KBM-7 (cell line): ENCODE measurements around the gene SORCS3.

ENCODE experiments used
- DNase-seq: peaks from one replicate; pipeline ENCODE4 v3.0.0-alpha.2; 2015
- in situ Hi-C: fragments of 300-500 bp; cut with MboI; formaldehyde crosslinking; loops from 2 replicates; pipeline ENCODE4 v1.14.3; 2020; ENCODE audit warnings: low sequenced_read_pairs, low pct_unique_long_range_greater_than_20kb, mixed read lengths

Gene SORCS3

GRCh38 chr10:105258036-105258673, 617.1 kb downstream of the SORCS3 start:
- in situ Hi-C loops = no loop called here
- no peak for DNase-seq

GRCh38 chr10:105258674-105259065, 617.6 kb downstream of the SORCS3 start:
- in situ Hi-C loops = no loop called here
- DNase-seq = no peak

- in situ Hi-C loops = no loop called here
- DNase-seq = no peak
These were observed 618.1 kb downstream of the SORCS3 start for GRCh38 chr10:105259201-105259600.

GRCh38 chr10:105262666-105263065, 621.6 kb downstream of the SORCS3 start:
- no peak for DNase-seq
- in situ Hi-C loops = no loop called here

- DNase-seq = no peak
- in situ Hi-C loops = no loop called here
These were observed 626.0 kb downstream of the SORCS3 start for GRCh38 chr10:105266966-105267539.

- in situ Hi-C loops = no loop called here
- DNase-seq = no peak
These were observed 627.9 kb downstream of the SORCS3 start for GRCh38 chr10:105268961-105269360.

GRCh38 chr10:105269689-105270088, 628.6 kb downstream of the SORCS3 start:
- in situ Hi-C loops = no loop called here
- DNase-seq = no peak

GRCh38 chr10:105274556-105275070, 633.5 kb downstream of the SORCS3 start:
- no peak for DNase-seq
- in situ Hi-C loops = no loop called here

GRCh38 chr10:105278439-105278838, 637.3 kb downstream of the SORCS3 start:
- no peak for DNase-seq

GRCh38 chr10:105279101-105279500, 638.0 kb downstream of the SORCS3 start:
- DNase-seq = no peak
- in situ Hi-C loops = no loop called here

More at GRCh38 chr10:105278439-105278838, 637.3 kb downstream of the SORCS3 start:
- in situ Hi-C loops = no loop called here

- in situ Hi-C loops = no loop called here
- DNase-seq = no peak
These were observed 639.8 kb downstream of the SORCS3 start for GRCh38 chr10:105280895-105281294.

- no peak for DNase-seq
- in situ Hi-C loops = no loop called here
These were observed 643.6 kb downstream of the SORCS3 start for GRCh38 chr10:105284476-105285215.

- DNase-seq = no peak
- in situ Hi-C loops = no loop called here
These were observed 646.9 kb downstream of the SORCS3 start for GRCh38 chr10:105288026-105288425.

- in situ Hi-C loops = no loop called here
- DNase-seq = no peak
These were observed 647.5 kb downstream of the SORCS3 start for GRCh38 chr10:105288613-105289012.

- no peak for DNase-seq
- in situ Hi-C loops = no loop called here
These were observed 650.5 kb downstream of the SORCS3 start for GRCh38 chr10:105291571-105291970.

- no peak for DNase-seq
- in situ Hi-C loops = no loop called here
These were observed 651.1 kb downstream of the SORCS3 start for GRCh38 chr10:105292236-105292635.
